Measurements from ENCODE around the gene ATF6B.

DNA sequence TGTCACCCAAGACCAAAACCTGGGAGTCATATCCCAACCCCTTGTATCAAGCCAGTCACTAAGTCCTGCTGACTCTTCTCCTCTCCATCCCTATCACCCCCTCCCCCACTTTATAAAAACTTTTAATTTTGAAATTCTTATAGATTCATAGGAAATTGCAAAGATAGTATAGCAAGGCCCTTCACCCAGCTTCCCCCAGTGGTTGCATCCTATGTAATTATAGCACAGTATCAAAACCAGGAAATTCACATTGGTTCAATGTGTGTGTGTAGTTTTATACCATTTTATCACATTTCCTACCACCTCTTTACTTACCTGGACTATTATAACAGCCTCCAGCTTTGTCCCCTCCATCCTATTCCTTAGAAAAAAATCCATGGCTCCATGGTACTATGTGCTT lies 30.0 kb upstream of the ATF6B start:
- TF ChIP-seq, protein P1, sequence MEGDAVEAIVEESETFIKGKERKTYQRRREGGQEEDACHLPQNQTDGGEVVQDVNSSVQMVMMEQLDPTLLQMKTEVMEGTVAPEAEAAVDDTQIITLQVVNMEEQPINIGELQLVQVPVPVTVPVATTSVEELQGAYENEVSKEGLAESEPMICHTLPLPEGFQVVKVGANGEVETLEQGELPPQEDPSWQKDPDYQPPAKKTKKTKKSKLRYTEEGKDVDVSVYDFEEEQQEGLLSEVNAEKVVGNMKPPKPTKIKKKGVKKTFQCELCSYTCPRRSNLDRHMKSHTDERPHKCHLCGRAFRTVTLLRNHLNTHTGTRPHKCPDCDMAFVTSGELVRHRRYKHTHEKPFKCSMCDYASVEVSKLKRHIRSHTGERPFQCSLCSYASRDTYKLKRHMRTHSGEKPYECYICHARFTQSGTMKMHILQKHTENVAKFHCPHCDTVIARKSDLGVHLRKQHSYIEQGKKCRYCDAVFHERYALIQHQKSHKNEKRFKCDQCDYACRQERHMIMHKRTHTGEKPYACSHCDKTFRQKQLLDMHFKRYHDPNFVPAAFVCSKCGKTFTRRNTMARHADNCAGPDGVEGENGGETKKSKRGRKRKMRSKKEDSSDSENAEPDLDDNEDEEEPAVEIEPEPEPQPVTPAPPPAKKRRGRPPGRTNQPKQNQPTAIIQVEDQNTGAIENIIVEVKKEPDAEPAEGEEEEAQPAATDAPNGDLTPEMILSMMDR (conservative IDR thresholded peaks at IDR 0.05; ENCODE audit: low read length), result no peak
- no peak for TF ChIP-seq EZH2phosphoT487 (IDR thresholded peaks at IDR 0.05; ENCODE audit: borderline replicate concordance)
